BE2C (cell line): Measurements from ENCODE around the gene AKR1E2.

ENCODE experiments used
- DNase-seq: peaks from one replicate; pipeline ENCODE4 v3.0.0-alpha.2; 2020
- H3K27me3 ChIP-seq: fragments of 250-450 bp; sonication (Bioruptor Pico); 2 replicates; pipeline ENCODE4 v1.5.1; 2020; ENCODE audit warnings: mild to moderate bottlenecking
- H3K36me3 ChIP-seq: fragments of 250-450 bp; sonication (Bioruptor Pico); 2 replicates; pipeline ENCODE4 v1.5.1; 2020; ENCODE audit warnings: mild to moderate bottlenecking
- H3K4me1 ChIP-seq: fragments of 250-450 bp; sonication (Bioruptor Pico); 2 replicates; pipeline ENCODE4 v1.5.1; 2020
- H3K4me3 ChIP-seq: 2 replicates; pipeline ENCODE4 v1.5.1; 2011; ENCODE audit warnings: low read depth, low read length
- H3K9me3 ChIP-seq: fragments of 250-450 bp; sonication (Bioruptor Pico); 2 replicates; pipeline ENCODE4 v1.5.1; 2020
- TF ChIP-seq, protein P1 (sequence below): IDR thresholded peaks from 2 replicates; pipeline ENCODE4 v1.5.1; 2012; ENCODE audit warnings: mild to moderate bottlenecking, low read depth, low read length

AKR1E2 gene

DNA sequence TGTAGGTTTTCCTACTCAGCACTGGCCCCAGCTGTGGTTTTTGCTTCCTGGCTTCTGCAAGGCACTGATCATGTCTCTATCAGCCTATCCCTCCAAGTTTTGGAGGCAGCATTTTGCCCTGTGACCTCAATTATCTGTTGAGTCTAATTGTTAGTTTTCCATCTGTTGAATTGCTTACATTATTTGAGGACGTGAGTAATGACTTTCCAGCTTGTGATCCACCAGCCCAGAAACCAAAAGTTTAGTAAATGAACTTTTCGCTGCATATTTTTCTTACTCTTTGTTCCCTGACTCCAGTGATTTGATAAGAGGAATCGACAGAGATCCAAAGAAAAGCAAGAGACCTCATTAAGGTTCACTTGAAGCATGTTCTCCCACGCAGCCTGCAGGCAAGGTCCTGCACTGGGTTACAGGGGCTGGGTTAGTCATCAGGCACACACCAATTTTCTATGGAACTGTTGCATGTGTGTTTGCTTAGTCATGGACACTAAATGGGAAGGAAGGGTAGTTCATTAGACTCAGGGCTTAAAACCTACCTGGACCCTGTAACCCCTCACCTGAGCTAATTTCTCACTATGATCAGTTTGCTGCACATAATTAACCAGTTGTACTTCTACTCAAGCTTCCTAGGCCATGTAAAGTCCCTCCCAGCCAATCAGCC lies 57.2 kb downstream of the AKR1E2 start:
- no peak for DNase-seq
- H3K36me3 ChIP-seq = no peaks in the 10 kb centered on the region
- TF ChIP-seq, protein P1, sequence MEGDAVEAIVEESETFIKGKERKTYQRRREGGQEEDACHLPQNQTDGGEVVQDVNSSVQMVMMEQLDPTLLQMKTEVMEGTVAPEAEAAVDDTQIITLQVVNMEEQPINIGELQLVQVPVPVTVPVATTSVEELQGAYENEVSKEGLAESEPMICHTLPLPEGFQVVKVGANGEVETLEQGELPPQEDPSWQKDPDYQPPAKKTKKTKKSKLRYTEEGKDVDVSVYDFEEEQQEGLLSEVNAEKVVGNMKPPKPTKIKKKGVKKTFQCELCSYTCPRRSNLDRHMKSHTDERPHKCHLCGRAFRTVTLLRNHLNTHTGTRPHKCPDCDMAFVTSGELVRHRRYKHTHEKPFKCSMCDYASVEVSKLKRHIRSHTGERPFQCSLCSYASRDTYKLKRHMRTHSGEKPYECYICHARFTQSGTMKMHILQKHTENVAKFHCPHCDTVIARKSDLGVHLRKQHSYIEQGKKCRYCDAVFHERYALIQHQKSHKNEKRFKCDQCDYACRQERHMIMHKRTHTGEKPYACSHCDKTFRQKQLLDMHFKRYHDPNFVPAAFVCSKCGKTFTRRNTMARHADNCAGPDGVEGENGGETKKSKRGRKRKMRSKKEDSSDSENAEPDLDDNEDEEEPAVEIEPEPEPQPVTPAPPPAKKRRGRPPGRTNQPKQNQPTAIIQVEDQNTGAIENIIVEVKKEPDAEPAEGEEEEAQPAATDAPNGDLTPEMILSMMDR = no peak
- H3K4me3 ChIP-seq = no peak overlapping the region
- no peaks in the 10 kb centered on the region for H3K4me1 ChIP-seq
- H3K9me3 ChIP-seq = no peaks in the 10 kb centered on the region
- no peaks in the 10 kb centered on the region for H3K27me3 ChIP-seq

DNA sequence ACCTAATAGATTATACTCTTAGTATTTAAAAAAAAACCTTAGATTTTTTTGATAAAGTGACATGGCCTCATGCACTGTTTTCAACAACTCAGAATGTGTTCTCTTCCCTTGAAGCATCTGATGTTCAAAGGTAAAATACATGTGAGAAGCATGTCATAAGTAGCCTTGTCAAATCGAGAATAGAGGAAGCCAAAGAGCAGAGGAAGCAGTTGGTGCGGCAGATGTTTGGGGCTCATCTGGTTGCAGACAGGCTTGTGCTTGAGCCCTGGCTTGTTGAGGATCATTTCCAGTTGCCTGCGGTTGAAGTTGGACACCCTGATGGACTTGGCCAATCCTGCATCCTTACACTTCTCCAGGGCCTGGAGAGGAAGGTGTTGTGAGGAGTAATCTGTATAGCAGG lies 59.2 kb downstream of the AKR1E2 start:
- H3K36me3 ChIP-seq = no peaks in the 10 kb centered on the region
- TF ChIP-seq, protein P1 = no peak
- H3K4me1 ChIP-seq = no peaks in the 10 kb centered on the region
- DNase-seq = no peak
- H3K4me3 ChIP-seq = no peak overlapping the region
- no peaks in the 10 kb centered on the region for H3K27me3 ChIP-seq
- H3K9me3 ChIP-seq = no peaks in the 10 kb centered on the region

DNA sequence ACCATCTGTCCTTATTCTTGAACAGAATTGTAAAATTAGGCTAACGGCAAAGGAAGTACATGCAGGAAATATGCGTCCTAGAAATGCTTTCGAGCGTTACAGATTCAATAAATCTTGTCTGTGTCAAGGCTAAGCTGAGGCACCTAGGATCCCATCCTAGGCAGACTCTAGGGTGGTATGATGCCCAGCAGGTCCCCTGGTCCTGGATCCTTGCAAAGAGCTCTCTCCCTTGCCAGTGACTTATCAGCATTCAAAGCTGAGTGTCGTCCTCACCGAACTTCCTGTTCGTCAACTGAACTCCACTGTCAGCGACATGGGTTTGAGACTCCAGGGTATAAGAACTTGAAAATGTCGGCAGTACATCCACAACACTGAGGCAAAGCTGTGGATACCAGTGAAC lies 61.5 kb downstream of the AKR1E2 start:
- H3K36me3 ChIP-seq = no peaks in the 10 kb centered on the region
- H3K4me1 ChIP-seq = no peaks in the 10 kb centered on the region
- no peaks in the 10 kb centered on the region for H3K27me3 ChIP-seq
- no peaks in the 10 kb centered on the region for H3K9me3 ChIP-seq
- TF ChIP-seq, protein P1 = no peak
- no peak for DNase-seq
- no peak overlapping the region for H3K4me3 ChIP-seq

DNA sequence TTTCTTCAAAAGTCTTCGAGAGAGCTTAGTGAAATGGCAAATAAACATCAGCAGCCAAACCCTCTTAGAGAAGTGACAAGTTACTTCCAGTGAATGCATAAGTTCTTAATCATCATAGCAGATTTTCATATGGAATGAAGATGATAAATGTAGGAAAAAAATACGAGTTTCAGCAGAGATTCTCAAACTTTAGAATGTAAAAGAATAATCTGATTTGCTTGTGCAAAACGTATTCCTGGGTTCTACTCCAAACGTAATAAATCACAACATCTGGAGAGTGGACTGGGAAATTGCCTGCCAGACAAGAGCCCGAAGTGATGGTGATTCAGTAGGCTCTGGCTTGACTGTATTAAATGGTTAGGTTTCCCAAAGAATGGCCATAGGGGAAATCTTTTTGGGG lies 62.2 kb downstream of the AKR1E2 start:
- TF ChIP-seq, protein P1 = no peak
- Histone ChIP-seq H3K4me1 (no peaks in the 10 kb centered on the region), H3K9me3 (no peaks in the 10 kb centered on the region), H3K27me3 (no peaks in the 10 kb centered on the region), H3K4me3 (no peak overlapping the region), H3K36me3 (no peaks in the 10 kb centered on the region)
- no peak for DNase-seq

DNA sequence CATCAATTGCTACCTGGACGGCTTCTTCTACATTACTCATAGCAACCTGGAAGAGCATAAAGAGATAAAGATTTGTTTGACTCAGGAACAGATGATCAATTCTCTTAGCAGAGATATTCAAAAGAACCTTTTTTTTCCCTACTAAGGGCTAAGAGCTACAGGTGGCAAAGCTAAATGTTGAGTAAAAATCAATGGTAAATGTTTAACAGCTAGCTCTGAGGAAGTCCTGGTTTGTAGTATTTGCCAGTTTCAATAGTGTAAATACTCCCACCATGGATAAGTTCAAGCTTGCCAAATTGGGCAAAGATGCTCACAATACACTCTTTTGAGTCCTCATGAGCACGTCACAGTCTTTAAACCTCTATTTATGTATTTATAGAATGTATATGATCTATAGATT lies 64.0 kb downstream of the AKR1E2 start:
- DNase-seq = no peak
- Histone ChIP-seq H3K4me3 (no peak overlapping the region), H3K9me3 (no peaks in the 10 kb centered on the region), H3K4me1 (0 out of 2 replicates have a peak, but pooled peaks cover 5% of the 10 kb centered on the region), H3K36me3 (no peaks in the 10 kb centered on the region), H3K27me3 (no peaks in the 10 kb centered on the region)
- TF ChIP-seq, protein P1 = no peak

DNA sequence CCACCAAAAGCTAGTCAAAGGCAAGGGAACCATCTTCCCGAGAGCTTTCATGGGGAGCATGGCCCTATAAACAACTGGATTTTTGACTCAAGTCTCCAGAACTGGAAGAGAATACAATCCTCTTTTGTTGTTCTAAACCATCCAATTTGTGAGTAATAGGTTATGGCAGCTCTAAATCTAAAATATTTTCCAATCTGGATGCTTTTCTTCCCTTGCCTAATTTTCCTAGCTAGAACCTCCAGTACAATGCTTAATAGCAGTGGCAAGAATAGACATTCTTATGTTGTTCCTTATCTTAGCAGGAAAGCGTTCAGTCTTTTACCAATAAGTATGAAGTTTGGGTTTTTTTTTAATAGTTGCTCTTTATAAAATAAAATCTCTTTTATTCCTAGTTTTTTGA lies 66.7 kb downstream of the AKR1E2 start:
- TF ChIP-seq, protein P1 = no peak
- no peaks in the 10 kb centered on the region for H3K27me3 ChIP-seq
- no peak overlapping the region for H3K4me3 ChIP-seq
- H3K4me1 ChIP-seq = 0 out of 2 replicates have a peak, but pooled peaks cover 5% of the 10 kb centered on the region
- no peaks in the 10 kb centered on the region for H3K9me3 ChIP-seq
- no peak for DNase-seq
- no peaks in the 10 kb centered on the region for H3K36me3 ChIP-seq
